OCI-LY1 (cell line): Measurements from ENCODE around the gene C19orf33.

Source experiments
- H2AFZ ChIP-seq: fragments of 200-600 bp; sonication (generic), shearing (Covaris generic); 2 replicates; pipeline ENCODE4 v1.6.0; 2014; ENCODE audit warnings: antibody characterized with exemption, mild to moderate bottlenecking, low read length
- H3F3A ChIP-seq: fragments of 200-600 bp; sonication (generic), shearing (Covaris generic); 2 replicates; pipeline ENCODE4 v1.6.0; 2014; ENCODE audit warnings: mild to moderate bottlenecking, antibody characterized with exemption, low read length, moderate library complexity; ENCODE audit not compliant: insufficient read depth
- H3K27ac ChIP-seq: fragments of 200-600 bp; sonication (generic); 2 replicates; pipeline ENCODE4 v1.5.1; 2014; ENCODE audit warnings: low read length, mixed run types, mild to moderate bottlenecking, low read depth; ENCODE audit not compliant: poor library complexity, severe bottlenecking
- H3K27me3 ChIP-seq: fragments of 200-600 bp; sonication (generic); 2 replicates; pipeline ENCODE4 v1.6.0; 2014; ENCODE audit warnings: antibody characterized with exemption, mild to moderate bottlenecking, low read length, moderate library complexity; ENCODE audit not compliant: insufficient read depth
- H3K36me3 ChIP-seq: fragments of 200-600 bp; sonication (generic); 2 replicates; pipeline ENCODE4 v1.6.1; 2014; ENCODE audit warnings: mild to moderate bottlenecking, antibody characterized with exemption, low read length, moderate library complexity, mixed read lengths; ENCODE audit not compliant: insufficient read depth
- H3K4me1 ChIP-seq: fragments of 200-600 bp; sonication (generic); 2 replicates; pipeline ENCODE4 v1.5.1; 2014; ENCODE audit warnings: mild to moderate bottlenecking, low read length, moderate library complexity; ENCODE audit not compliant: insufficient read depth, severe bottlenecking
- H3K4me2 ChIP-seq: fragments of 200-600 bp; sonication (generic), shearing (Covaris generic); 2 replicates; pipeline ENCODE4 v1.6.1; 2014; ENCODE audit warnings: low read length
- H3K4me3 ChIP-seq: fragments of 200-600 bp; sonication (generic); 2 replicates; pipeline ENCODE4 v1.5.1; 2014; ENCODE audit warnings: low read length, low read depth, mild to moderate bottlenecking, mixed read lengths; ENCODE audit not compliant: poor library complexity, severe bottlenecking
- H3K79me2 ChIP-seq: fragments of 200-600 bp; shearing (Covaris generic); 2 replicates; pipeline ENCODE4 v1.6.1; 2016; ENCODE audit warnings: mixed run types, low read length, mixed read lengths; ENCODE audit not compliant: insufficient read depth
- H3K9ac ChIP-seq: fragments of 200-600 bp; sonication (generic), shearing (Covaris generic); 2 replicates; pipeline ENCODE4 v1.6.1; 2014; ENCODE audit warnings: mild to moderate bottlenecking, low read length, mixed read lengths
- H3K9me2 ChIP-seq: fragments of 200-600 bp; sonication (generic), shearing (Covaris generic); 2 replicates; pipeline ENCODE4 v1.6.1; 2014; ENCODE audit warnings: low read depth, mild to moderate bottlenecking, low read length, mixed read lengths
- H3K9me3 ChIP-seq: fragments of 200-600 bp; shearing (Covaris generic); 2 replicates; pipeline ENCODE4 v1.6.1; 2014; ENCODE audit warnings: low read length, mixed read lengths
- H4K20me1 ChIP-seq: fragments of 200-600 bp; sonication (generic), shearing (Covaris generic); 2 replicates; pipeline ENCODE4 v1.6.0; 2016; ENCODE audit warnings: mild to moderate bottlenecking, low read length; ENCODE audit not compliant: insufficient read depth
- CTCF ChIP-seq: fragments of 200-600 bp; sonication (generic), shearing (Covaris generic); IDR thresholded peaks from 2 replicates; pipeline ENCODE4 v1.5.1; 2017; ENCODE audit warnings: mild to moderate bottlenecking, antibody characterized with exemption, low read length, moderate library complexity, mixed read lengths
- EZH2 ChIP-seq: fragments of 200-600 bp; sonication (generic), shearing (Covaris generic); IDR thresholded peaks from 2 replicates; pipeline ENCODE4 v1.8.0; 2017; ENCODE audit warnings: borderline replicate concordance, mixed run types, mild to moderate bottlenecking, antibody characterized with exemption, low read length, moderate library complexity, mixed read lengths

Gene C19orf33

GRCh38 chr19:38329651-38330050 is 25.6 kb downstream of the C19orf33 start:
- Histone ChIP-seq H3K9me3 (no peaks in the 10 kb centered on the region), H3K27ac (no peak overlapping the region), H3K9me2 (no peaks in the 10 kb centered on the region), H3K79me2 (no peaks in the 10 kb centered on the region), H3K9ac (no peak overlapping the region), H3K4me2 (no peak overlapping the region), H3K27me3 (no peaks in the 10 kb centered on the region), H3K4me3 (no peak overlapping the region), H3F3A (no peaks in the 10 kb centered on the region), H4K20me1 (no peaks in the 10 kb centered on the region), H3K36me3 (no peaks in the 10 kb centered on the region; the same call in 1 of the 2 replicates), H2AFZ (no peak overlapping the region), H3K4me1 (no peaks in the 10 kb centered on the region)
- TF ChIP-seq EZH2: no peak
- no peak for TF ChIP-seq CTCF

DNA sequence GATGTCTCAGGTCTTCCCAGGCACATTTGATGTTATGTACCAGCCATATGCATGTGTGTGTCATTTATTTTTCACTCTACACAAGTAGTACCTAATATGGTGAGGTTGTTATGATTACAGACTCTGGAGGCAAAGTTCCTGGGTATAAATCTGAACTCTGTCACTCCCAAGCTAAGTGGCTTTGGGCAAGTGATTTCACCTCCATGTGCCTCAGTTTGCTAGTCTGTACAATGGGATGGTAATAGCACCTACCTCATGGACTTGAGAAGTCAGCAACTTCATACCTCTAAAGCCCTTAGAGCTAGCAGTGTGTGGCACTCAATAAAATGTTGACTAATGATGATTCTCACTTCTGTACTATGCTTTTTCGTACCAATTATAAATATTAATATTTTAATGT is 27.7 kb downstream of the C19orf33 start:
- Histone ChIP-seq H3K9me3 (no peaks in the 10 kb centered on the region), H3K4me3 (no peak overlapping the region), H3K27me3 (no peaks in the 10 kb centered on the region), H3F3A (no peaks in the 10 kb centered on the region), H3K9me2 (no peaks in the 10 kb centered on the region), H3K79me2 (no peaks in the 10 kb centered on the region), H3K4me1 (no peaks in the 10 kb centered on the region), H3K9ac (no peak overlapping the region), H4K20me1 (no peaks in the 10 kb centered on the region), H3K27ac (no peak overlapping the region), H3K36me3 (no peaks in the 10 kb centered on the region; the same call in 1 of the 2 replicates), H3K4me2 (no peak overlapping the region), H2AFZ (no peak overlapping the region)
- TF ChIP-seq CTCF (no peak), EZH2 (no peak)

DNA sequence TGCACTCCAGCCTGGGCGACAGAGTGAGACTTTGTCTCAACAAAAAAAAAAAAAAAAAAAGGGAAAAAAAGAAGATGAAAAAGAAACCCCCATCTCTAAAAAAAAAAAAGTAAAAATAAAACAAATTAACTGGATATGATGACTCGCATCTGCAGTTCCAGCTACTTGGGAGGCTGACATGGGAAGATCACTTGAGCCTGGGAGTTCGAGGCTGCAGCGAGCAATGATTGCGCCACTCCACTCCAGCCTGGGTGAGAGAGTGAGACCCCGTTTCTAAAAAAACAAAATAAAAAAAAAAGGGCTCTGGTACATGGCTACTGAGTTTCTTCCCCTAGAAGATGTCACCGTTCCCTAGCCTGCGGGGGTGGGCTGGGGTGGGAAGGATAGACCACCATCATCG is 29.2 kb downstream of the C19orf33 start:
- no peak overlapping the region for H2AFZ ChIP-seq
- no peak overlapping the region for H3K4me2 ChIP-seq
- H4K20me1 ChIP-seq: no peaks in the 10 kb centered on the region
- no peak for TF ChIP-seq CTCF
- no peak for TF ChIP-seq EZH2
- H3K27ac ChIP-seq: no peak overlapping the region
- H3K4me1 ChIP-seq: peaks cover 9% of the 10 kb centered on the region
- no peaks in the 10 kb centered on the region; the same call in 1 of the 2 replicates for H3K36me3 ChIP-seq
- no peaks in the 10 kb centered on the region for H3F3A ChIP-seq
- H3K9me3 ChIP-seq: no peaks in the 10 kb centered on the region
- no peak overlapping the region for H3K9ac ChIP-seq
- H3K9me2 ChIP-seq: no peaks in the 10 kb centered on the region
- H3K79me2 ChIP-seq: no peaks in the 10 kb centered on the region
- no peaks in the 10 kb centered on the region for H3K27me3 ChIP-seq
- H3K4me3 ChIP-seq: no peak overlapping the region
